SK-N-SH treated with all-trans-retinoic acid at 6 μM for 48 hours (cell line): Measurements from ENCODE around the gene RNU11.
"Not testable (repeated sequence)": the region's sequence is repeated elsewhere in the genome, so short reads cannot be mapped to it uniquely, and the experiment has no call there.

ENCODE experiments used
- ATAC-seq: fragments of 200-7000 bp; cut with Tn5 transposase; 3 replicates; pipeline ENCODE4 v1.9.1; 2020; ENCODE audit warnings: mild to moderate bottlenecking, moderate library complexity
- BACH2 ChIP-seq: fragments of 250-450 bp; sonication (Bioruptor Pico); IDR thresholded peaks from 2 replicates; pipeline ENCODE4 v1.9.0; 2021; ENCODE audit warnings: mild to moderate bottlenecking, borderline replicate concordance
- CSDC2 ChIP-seq: fragments of 250-450 bp; sonication (Bioruptor Pico); IDR thresholded peaks from 2 replicates; pipeline ENCODE4 v1.5.0; 2020; ENCODE audit warnings: mild to moderate bottlenecking, moderate library complexity
- ESRRG ChIP-seq: fragments of 250-450 bp; sonication (Bioruptor Pico); IDR thresholded peaks from 2 replicates; pipeline ENCODE4 v1.6.1; 2021; ENCODE audit warnings: mild to moderate bottlenecking
- GLIS3 ChIP-seq: fragments of 250-450 bp; sonication (Bioruptor Pico); IDR thresholded peaks from 2 replicates; pipeline ENCODE4 v1.5.0; 2020; ENCODE audit warnings: mild to moderate bottlenecking, moderate library complexity
- ISL1 ChIP-seq: fragments of 250-450 bp; sonication (Bioruptor Pico); IDR thresholded peaks from 2 replicates; pipeline ENCODE4 v2.1.2; 2022; ENCODE audit warnings: mild to moderate bottlenecking, moderate library complexity
- PATZ1 ChIP-seq: fragments of 250-450 bp; sonication (Bioruptor Pico); IDR thresholded peaks from 2 replicates; pipeline ENCODE4 v1.8.0; 2020; ENCODE audit warnings: mild to moderate bottlenecking, moderate library complexity, borderline replicate concordance
- RARB ChIP-seq: fragments of 250-450 bp; sonication (Bioruptor Pico); IDR thresholded peaks from 2 replicates; pipeline ENCODE4 v1.8.0; 2021; ENCODE audit warnings: mild to moderate bottlenecking, moderate library complexity
- SNAI2 ChIP-seq: fragments of 250-450 bp; sonication (Bioruptor Pico); IDR thresholded peaks from 2 replicates; pipeline ENCODE4 v1.5.0; 2020; ENCODE audit warnings: mild to moderate bottlenecking, moderate library complexity
- TOX ChIP-seq: fragments of 250-450 bp; sonication (Bioruptor Pico); IDR thresholded peaks from 2 replicates; pipeline ENCODE4 v1.8.0; 2021; ENCODE audit warnings: mild to moderate bottlenecking, moderate library complexity, borderline replicate concordance
- ZFP3 ChIP-seq: fragments of 250-450 bp; sonication (Bioruptor Pico); IDR thresholded peaks from 2 replicates; pipeline ENCODE4 v1.5.0; 2020; ENCODE audit warnings: mild to moderate bottlenecking, moderate library complexity
- ZFP30 ChIP-seq: fragments of 450-650 bp; formaldehyde crosslinking; IDR thresholded peaks from 2 replicates; pipeline ENCODE4 v1.5.0; 2022; ENCODE audit warnings: mild to moderate bottlenecking, moderate library complexity
- ZNF565 ChIP-seq: fragments of 450-650 bp; formaldehyde crosslinking; conservative IDR thresholded peaks from 2 replicates; pipeline ENCODE4 v1.5.0; 2020; ENCODE audit warnings: low read depth, mild to moderate bottlenecking, moderate library complexity
- ZNF70 ChIP-seq: fragments of 450-650 bp; formaldehyde crosslinking; IDR thresholded peaks from 2 replicates; pipeline ENCODE4 v1.5.0; 2020; ENCODE audit warnings: mild to moderate bottlenecking, moderate library complexity
- ZNF8 ChIP-seq: fragments of 450-650 bp; formaldehyde crosslinking; IDR thresholded peaks from 2 replicates; pipeline ENCODE4 v1.5.0; 2020; ENCODE audit warnings: mild to moderate bottlenecking, moderate library complexity
- TF ChIP-seq, protein P1 (sequence below): fragments of 250-450 bp; sonication (Bioruptor Pico); IDR thresholded peaks from 2 replicates; pipeline ENCODE4 v1.8.0; 2021; ENCODE audit warnings: low read depth, mild to moderate bottlenecking, moderate library complexity, borderline replicate concordance
- TF ChIP-seq, protein P2 (sequence below): fragments of 250-450 bp; sonication (Bioruptor Pico); IDR thresholded peaks from 2 replicates; pipeline ENCODE4 v1.5.0; 2020; ENCODE audit warnings: mild to moderate bottlenecking, moderate library complexity

RNU11 gene

DNA sequence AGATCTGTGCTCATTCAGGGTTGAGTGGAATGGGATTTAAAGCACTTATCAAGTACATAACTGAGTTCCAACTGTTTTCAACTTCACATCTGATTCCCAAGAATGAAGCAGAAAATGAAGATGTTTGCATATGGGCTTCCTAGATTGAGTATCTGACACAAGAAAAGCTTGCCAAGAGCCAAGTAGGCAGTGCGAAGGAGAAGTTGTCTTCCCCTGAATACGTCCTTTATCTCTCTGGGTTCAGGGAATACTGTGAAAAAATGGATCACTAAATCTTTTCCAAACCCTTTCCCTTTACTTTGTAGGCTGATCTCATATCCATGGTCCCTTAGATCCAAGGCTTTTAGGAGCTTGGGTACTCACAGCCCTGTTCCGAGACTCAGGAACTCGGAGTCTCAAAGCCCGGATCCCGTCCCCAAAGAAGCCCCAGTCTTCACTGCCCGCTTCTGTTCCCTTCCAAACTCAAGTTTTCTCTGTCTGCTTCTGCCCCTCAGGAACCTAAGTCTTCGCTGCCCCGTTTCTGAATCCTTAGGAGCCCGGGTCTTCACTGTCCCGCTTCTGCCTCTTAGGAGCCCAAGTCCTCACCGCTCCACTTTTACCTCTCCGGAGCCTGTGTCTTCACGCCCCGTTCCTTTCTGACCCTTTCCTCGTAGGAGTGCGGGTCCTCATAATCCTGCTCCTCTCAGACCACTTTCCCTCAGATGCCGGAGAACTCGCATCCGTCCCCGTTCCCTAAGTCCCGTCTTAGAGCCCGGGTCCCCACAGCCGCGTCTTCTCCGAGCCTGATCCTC is 6.1 kb upstream of the RNU11 start:
- ATAC-seq = peak; percentile 63
- TF ChIP-seq CSDC2 (CRISPR knock-in tag) (no peak), GLIS3 (CRISPR knock-in tag) (no peak), ZFP3 (no peak), ZNF8 (CRISPR knock-in tag) (no peak), PATZ1 (no peak), ESRRG (no peak), ISL1 (CRISPR knock-in tag) (no peak), ZNF70 (CRISPR knock-in tag) (no peak), SNAI2 (CRISPR knock-in tag) (no peak), TOX (no peak), RARB (CRISPR knock-in tag) (no peak)
- TF ChIP-seq, protein P1, sequence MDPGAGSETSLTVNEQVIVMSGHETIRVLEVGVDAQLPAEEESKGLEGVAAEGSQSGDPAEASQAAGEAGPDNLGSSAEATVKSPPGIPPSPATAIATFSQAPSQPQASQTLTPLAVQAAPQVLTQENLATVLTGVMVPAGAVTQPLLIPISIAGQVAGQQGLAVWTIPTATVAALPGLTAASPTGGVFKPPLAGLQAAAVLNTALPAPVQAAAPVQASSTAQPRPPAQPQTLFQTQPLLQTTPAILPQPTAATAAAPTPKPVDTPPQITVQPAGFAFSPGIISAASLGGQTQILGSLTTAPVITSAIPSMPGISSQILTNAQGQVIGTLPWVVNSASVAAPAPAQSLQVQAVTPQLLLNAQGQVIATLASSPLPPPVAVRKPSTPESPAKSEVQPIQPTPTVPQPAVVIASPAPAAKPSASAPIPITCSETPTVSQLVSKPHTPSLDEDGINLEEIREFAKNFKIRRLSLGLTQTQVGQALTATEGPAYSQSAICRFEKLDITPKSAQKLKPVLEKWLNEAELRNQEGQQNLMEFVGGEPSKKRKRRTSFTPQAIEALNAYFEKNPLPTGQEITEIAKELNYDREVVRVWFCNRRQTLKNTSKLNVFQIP (CRISPR knock-in tag) = no peak
- TF ChIP-seq, protein P2, sequence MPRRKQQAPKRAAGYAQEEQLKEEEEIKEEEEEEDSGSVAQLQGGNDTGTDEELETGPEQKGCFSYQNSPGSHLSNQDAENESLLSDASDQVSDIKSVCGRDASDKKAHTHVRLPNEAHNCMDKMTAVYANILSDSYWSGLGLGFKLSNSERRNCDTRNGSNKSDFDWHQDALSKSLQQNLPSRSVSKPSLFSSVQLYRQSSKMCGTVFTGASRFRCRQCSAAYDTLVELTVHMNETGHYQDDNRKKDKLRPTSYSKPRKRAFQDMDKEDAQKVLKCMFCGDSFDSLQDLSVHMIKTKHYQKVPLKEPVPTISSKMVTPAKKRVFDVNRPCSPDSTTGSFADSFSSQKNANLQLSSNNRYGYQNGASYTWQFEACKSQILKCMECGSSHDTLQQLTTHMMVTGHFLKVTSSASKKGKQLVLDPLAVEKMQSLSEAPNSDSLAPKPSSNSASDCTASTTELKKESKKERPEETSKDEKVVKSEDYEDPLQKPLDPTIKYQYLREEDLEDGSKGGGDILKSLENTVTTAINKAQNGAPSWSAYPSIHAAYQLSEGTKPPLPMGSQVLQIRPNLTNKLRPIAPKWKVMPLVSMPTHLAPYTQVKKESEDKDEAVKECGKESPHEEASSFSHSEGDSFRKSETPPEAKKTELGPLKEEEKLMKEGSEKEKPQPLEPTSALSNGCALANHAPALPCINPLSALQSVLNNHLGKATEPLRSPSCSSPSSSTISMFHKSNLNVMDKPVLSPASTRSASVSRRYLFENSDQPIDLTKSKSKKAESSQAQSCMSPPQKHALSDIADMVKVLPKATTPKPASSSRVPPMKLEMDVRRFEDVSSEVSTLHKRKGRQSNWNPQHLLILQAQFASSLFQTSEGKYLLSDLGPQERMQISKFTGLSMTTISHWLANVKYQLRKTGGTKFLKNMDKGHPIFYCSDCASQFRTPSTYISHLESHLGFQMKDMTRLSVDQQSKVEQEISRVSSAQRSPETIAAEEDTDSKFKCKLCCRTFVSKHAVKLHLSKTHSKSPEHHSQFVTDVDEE (CRISPR knock-in tag) = no peak

DNA sequence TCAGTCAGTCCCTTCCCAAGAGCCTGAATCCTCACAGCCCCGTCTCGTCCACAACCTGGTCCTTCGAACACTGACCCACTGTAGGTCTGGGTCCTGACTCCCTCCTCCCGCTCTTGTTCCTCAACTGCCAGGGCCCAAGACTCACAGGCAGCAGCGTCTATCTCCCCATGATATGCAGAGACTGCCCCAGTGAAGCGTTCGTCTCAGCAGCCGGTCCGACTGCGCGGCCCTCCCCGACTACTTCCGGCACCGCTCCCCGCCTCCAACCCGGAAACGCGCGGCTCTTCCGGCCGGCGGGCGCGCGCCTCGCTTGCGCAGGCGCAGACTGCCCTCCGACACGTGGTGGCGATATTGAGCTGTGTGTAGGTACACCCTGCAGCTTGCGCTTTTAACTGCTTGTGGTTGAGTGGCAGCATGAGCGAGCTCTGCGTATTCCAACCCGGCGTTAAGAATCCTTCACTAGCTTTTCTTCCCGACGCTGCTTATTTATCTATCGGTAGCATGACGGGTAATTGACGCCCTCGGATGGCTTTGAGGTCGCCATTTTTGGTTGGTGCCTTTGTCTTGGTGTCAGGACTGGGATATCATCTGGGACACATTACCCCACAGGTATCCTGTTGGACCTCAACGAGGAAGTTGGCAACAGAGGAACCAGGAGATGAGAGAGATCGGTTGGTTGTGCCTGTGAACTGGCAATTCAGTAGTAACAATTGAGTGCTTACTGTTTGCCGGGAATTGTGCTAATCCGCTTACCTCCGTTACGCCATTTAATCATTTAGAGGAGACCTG is 5.4 kb upstream of the RNU11 start, which contains the start of gene TAF12:
TAF12 (minus strand) TSS at position 221 of the 789 bp plus-strand sequence. CDS start 20,986 bp downstream, outside the sequence.
- TF ChIP-seq ZFP30 (CRISPR knock-in tag) (no peak), TOX (no peak), ESRRG (no peak), ISL1 (CRISPR knock-in tag) (no peak)
- TF ChIP-seq, protein P2 (CRISPR knock-in tag) = 0 out of 2 replicates have a peak, but pooled peaks have one; percentile 20
- TF ChIP-seq, all 23 proteins: peak for 1
- ATAC-seq = peak; percentile 94

GRCh38 chr1:28644494-28644893 is 3.9 kb upstream of the RNU11 start:
- no peak for TF ChIP-seq GLIS3 (CRISPR knock-in tag)
- no peak for TF ChIP-seq BACH2 (CRISPR knock-in tag)
- TF ChIP-seq ZFP30 (CRISPR knock-in tag) = no peak
- no peak for TF ChIP-seq PATZ1
- TF ChIP-seq ZNF565 (CRISPR knock-in tag) = no peak
- ATAC-seq = no peak

DNA sequence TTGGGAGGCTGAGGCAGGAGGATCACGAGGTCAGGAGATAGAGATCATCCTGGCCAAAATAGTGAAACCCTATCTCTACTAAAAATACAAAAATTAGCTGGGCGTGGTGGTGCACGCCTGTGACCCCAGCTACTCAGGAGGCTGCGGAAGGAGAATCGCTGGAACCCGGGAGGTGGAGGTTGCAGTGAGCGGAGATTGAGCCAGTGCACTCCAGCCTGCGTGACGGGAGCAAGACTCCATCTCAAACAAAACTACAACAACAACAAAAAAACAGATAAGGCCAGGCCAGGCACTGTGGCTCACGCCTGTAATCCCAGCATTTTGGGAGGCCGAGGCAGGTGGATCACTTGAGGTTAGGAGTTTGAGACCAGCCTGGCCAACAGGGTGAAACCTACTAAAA is 3.0 kb upstream of the RNU11 start:
- not testable (repeated sequence) for ATAC-seq
